Measurements from ENCODE around the gene PCSK2.

PCSK2 gene

GRCh38 chr20:17430125-17430950 is 203.5 kb downstream of the PCSK2 start:
- Mint-ChIP-seq H3K36me3 (no peaks in the 10 kb centered on the region), H3K9me3 (no peaks in the 10 kb centered on the region), H3K4me1 (no peaks in the 10 kb centered on the region), H3K27me3 (peaks cover 30% of the 10 kb centered on the region), H3K4me3 (no peak overlapping the region), H3K27ac (no peak overlapping the region)
- ATAC-seq: no peak

GRCh38 chr20:17431621-17432364 is 205.0 kb downstream of the PCSK2 start:
- no peak overlapping the region for H3K4me3 Mint-ChIP-seq
- H3K27ac Mint-ChIP-seq: no peak overlapping the region
- no peak for ATAC-seq
- no peaks in the 10 kb centered on the region for H3K9me3 Mint-ChIP-seq
- no peaks in the 10 kb centered on the region for H3K4me1 Mint-ChIP-seq
- no peaks in the 10 kb centered on the region for H3K36me3 Mint-ChIP-seq
- H3K27me3 Mint-ChIP-seq: peaks cover 34% of the 10 kb centered on the region

- no peaks in the 10 kb centered on the region for H3K9me3 Mint-ChIP-seq
- no peaks in the 10 kb centered on the region for H3K36me3 Mint-ChIP-seq
- no peaks in the 10 kb centered on the region for H3K4me1 Mint-ChIP-seq
- H3K27ac Mint-ChIP-seq: no peak overlapping the region
- H3K27me3 Mint-ChIP-seq: peaks cover 30% of the 10 kb centered on the region
- ATAC-seq: peak; percentile 26
- H3K4me3 Mint-ChIP-seq: no peak overlapping the region
Measured at GRCh38 chr20:17436664-17437063, 209.8 kb downstream of the PCSK2 start.

- ATAC-seq: no peak
- Mint-ChIP-seq H3K36me3 (no peaks in the 10 kb centered on the region), H3K27ac (no peak overlapping the region), H3K9me3 (no peaks in the 10 kb centered on the region), H3K4me3 (no peak overlapping the region), H3K4me1 (no peaks in the 10 kb centered on the region), H3K27me3 (peaks cover 24% of the 10 kb centered on the region)
Measured at GRCh38 chr20:17437251-17437650, 210.4 kb downstream of the PCSK2 start.

- ATAC-seq: no peak
- Mint-ChIP-seq H3K27me3 (peaks cover 26% of the 10 kb centered on the region), H3K27ac (no peak overlapping the region), H3K4me1 (no peaks in the 10 kb centered on the region), H3K36me3 (no peaks in the 10 kb centered on the region), H3K4me3 (no peak overlapping the region), H3K9me3 (no peaks in the 10 kb centered on the region)
Measured at GRCh38 chr20:17438436-17439039, 211.7 kb downstream of the PCSK2 start.

GRCh38 chr20:17439616-17440296 is 212.9 kb downstream of the PCSK2 start:
- no peak overlapping the region for H3K27ac Mint-ChIP-seq
- ATAC-seq: no peak
- peaks cover 15% of the 10 kb centered on the region for H3K27me3 Mint-ChIP-seq
- H3K36me3 Mint-ChIP-seq: no peaks in the 10 kb centered on the region
- H3K9me3 Mint-ChIP-seq: no peaks in the 10 kb centered on the region
- H3K4me3 Mint-ChIP-seq: no peak overlapping the region
- no peaks in the 10 kb centered on the region for H3K4me1 Mint-ChIP-seq

GRCh38 chr20:17441745-17442144 is 214.9 kb downstream of the PCSK2 start:
- H3K27me3 Mint-ChIP-seq: peaks cover 11% of the 10 kb centered on the region
- no peaks in the 10 kb centered on the region for H3K4me1 Mint-ChIP-seq
- H3K36me3 Mint-ChIP-seq: no peaks in the 10 kb centered on the region
- H3K27ac Mint-ChIP-seq: no peak overlapping the region
- no peak overlapping the region for H3K4me3 Mint-ChIP-seq
- ATAC-seq: no peak
- H3K9me3 Mint-ChIP-seq: no peaks in the 10 kb centered on the region

- Mint-ChIP-seq H3K27me3 (peaks cover 9% of the 10 kb centered on the region), H3K4me3 (no peak overlapping the region), H3K36me3 (no peaks in the 10 kb centered on the region), H3K27ac (no peak overlapping the region), H3K4me1 (no peaks in the 10 kb centered on the region), H3K9me3 (no peaks in the 10 kb centered on the region)
- ATAC-seq: no peak
Measured at GRCh38 chr20:17442588-17442987, 215.7 kb downstream of the PCSK2 start.

- Mint-ChIP-seq H3K36me3 (no peaks in the 10 kb centered on the region), H3K27me3 (peaks cover 9% of the 10 kb centered on the region), H3K4me3 (no peak overlapping the region), H3K27ac (no peak overlapping the region), H3K4me1 (no peaks in the 10 kb centered on the region), H3K9me3 (no peaks in the 10 kb centered on the region)
- ATAC-seq: no peak
Measured at GRCh38 chr20:17443131-17443858, 216.5 kb downstream of the PCSK2 start.

- Mint-ChIP-seq H3K27me3 (peaks cover 9% of the 10 kb centered on the region), H3K27ac (no peak overlapping the region), H3K4me1 (no peaks in the 10 kb centered on the region), H3K36me3 (no peaks in the 10 kb centered on the region), H3K4me3 (no peak overlapping the region), H3K9me3 (no peaks in the 10 kb centered on the region)
- no peak for ATAC-seq
Measured at GRCh38 chr20:17444091-17444490, 217.3 kb downstream of the PCSK2 start.

- H3K9me3 Mint-ChIP-seq: no peaks in the 10 kb centered on the region
- no peak overlapping the region for H3K4me3 Mint-ChIP-seq
- H3K36me3 Mint-ChIP-seq: no peaks in the 10 kb centered on the region
- no peaks in the 10 kb centered on the region for H3K4me1 Mint-ChIP-seq
- H3K27me3 Mint-ChIP-seq: peaks cover 9% of the 10 kb centered on the region
- no peak overlapping the region for H3K27ac Mint-ChIP-seq
- ATAC-seq: no peak
Measured at GRCh38 chr20:17445543-17445942, 218.7 kb downstream of the PCSK2 start.

- no peak overlapping the region for H3K4me3 Mint-ChIP-seq
- H3K27me3 Mint-ChIP-seq: peaks cover 9% of the 10 kb centered on the region
- no peak for ATAC-seq
- no peaks in the 10 kb centered on the region for H3K36me3 Mint-ChIP-seq
- no peaks in the 10 kb centered on the region for H3K9me3 Mint-ChIP-seq
- H3K27ac Mint-ChIP-seq: no peak overlapping the region
- H3K4me1 Mint-ChIP-seq: no peaks in the 10 kb centered on the region
Measured at GRCh38 chr20:17446171-17446570, 219.3 kb downstream of the PCSK2 start.

- Mint-ChIP-seq H3K4me3 (no peak overlapping the region), H3K4me1 (no peaks in the 10 kb centered on the region), H3K9me3 (no peaks in the 10 kb centered on the region), H3K36me3 (no peaks in the 10 kb centered on the region), H3K27me3 (peaks cover 15% of the 10 kb centered on the region), H3K27ac (no peak overlapping the region)
- no peak for ATAC-seq
Measured at GRCh38 chr20:17448071-17448470, 221.2 kb downstream of the PCSK2 start.

- H3K36me3 Mint-ChIP-seq: no peaks in the 10 kb centered on the region
- H3K27ac Mint-ChIP-seq: no peak overlapping the region
- H3K27me3 Mint-ChIP-seq: peaks cover 20% of the 10 kb centered on the region
- no peak for ATAC-seq
- H3K9me3 Mint-ChIP-seq: no peaks in the 10 kb centered on the region
- no peaks in the 10 kb centered on the region for H3K4me1 Mint-ChIP-seq
- no peak overlapping the region for H3K4me3 Mint-ChIP-seq
Measured at GRCh38 chr20:17449031-17449430, 222.2 kb downstream of the PCSK2 start.

GRCh38 chr20:17452441-17452840 is 225.6 kb downstream of the PCSK2 start:
- Mint-ChIP-seq H3K27ac (no peak overlapping the region), H3K9me3 (no peaks in the 10 kb centered on the region), H3K4me1 (no peaks in the 10 kb centered on the region), H3K27me3 (peaks cover 46% of the 10 kb centered on the region), H3K4me3 (no peak overlapping the region), H3K36me3 (no peaks in the 10 kb centered on the region)
- ATAC-seq: no peak
